Stomach smooth muscle (tissue), 2 donors: ENCODE results near the gene INHA.
A peak's percentile ranks its signal among the peaks of the same experiment; 100 is the strongest.

Source experiments
- H3K27ac ChIP-seq: one replicate; pipeline ENCODE4 v1.7.0; 2013; ENCODE audit warnings: mild to moderate bottlenecking, low read length, inconsistent platforms
- H3K27me3 ChIP-seq, 2 donors: one replicate each; pipeline ENCODE4 v1.7.0; 2013; ENCODE audit warnings: low read length in 2 of 2; ENCODE audit not compliant: insufficient read depth in 2 of 2, control insufficient read depth in 1 of 2
- H3K36me3 ChIP-seq, 2 donors: one replicate each; pipeline ENCODE4 v1.7.0; 2013; ENCODE audit warnings: low read length in 2 of 2; ENCODE audit not compliant: control insufficient read depth in 2 of 2, insufficient read depth in 2 of 2
- H3K4me1 ChIP-seq: one replicate; pipeline ENCODE4 v1.7.0; 2013; ENCODE audit warnings: low read length; ENCODE audit not compliant: control insufficient read depth, insufficient read depth
- H3K4me3 ChIP-seq, 2 donors: one replicate each; pipeline ENCODE4 v1.7.0; 2013; ENCODE audit warnings: low read length in 2 of 2
- H3K9ac ChIP-seq, 2 donors: one replicate each; pipeline ENCODE4 v1.7.0; 2013; ENCODE audit warnings: low read length in 2 of 2, mild to moderate bottlenecking in 1 of 2
- H3K9me3 ChIP-seq, 2 donors: one replicate each; pipeline ENCODE4 v1.7.0; 2013; ENCODE audit warnings: low read length in 2 of 2; ENCODE audit not compliant: control insufficient read depth in 2 of 2
- donor health status: healthy.
- donor health status: Pancreatic carcinoma.

INHA gene

DNA sequence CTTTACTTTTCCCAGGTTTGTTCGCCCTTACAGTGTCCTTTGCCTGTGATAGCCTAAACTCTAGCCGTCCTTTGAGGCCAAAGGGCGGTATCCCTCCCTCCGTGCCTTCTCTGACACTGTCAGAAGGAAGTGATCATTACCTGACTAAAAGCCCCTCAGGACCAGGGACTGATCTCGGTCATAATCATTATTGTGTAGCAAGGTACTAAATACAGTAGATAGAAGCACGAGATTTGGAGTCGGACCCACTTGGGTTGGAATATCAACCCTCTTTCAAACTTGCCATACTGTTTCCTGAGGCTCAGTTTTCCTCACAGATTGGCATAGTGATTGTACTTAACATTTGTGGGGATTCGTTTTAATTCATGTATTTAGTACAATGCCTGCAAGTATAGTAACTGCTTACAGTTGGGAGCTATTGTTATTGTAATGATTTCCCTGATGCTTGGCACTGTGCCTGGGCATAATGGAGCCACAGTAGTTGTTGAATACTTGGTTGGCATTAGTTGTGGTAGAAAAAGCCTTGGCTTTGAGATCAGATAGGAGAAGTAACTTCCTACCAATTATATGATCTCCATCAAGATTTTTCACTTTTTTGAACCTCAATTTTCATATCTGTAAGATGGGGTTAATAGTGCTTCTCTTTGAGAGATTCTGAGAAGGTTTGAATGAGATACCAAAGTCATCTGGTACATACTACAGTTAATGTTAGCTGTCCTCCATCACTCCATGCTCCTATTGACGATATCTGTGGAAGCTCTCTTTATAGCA, 26.4 kb downstream of the INHA start:
- no peaks in the 10 kb centered on the region for H3K27me3 ChIP-seq
- peak overlapping the region; percentile 96 for H3K4me3 ChIP-seq
- H3K9me3 ChIP-seq: no peaks in the 10 kb centered on the region
- H3K4me1 ChIP-seq: peaks cover 9% of the 10 kb centered on the region
- peak overlapping the region; percentile 85 to 90 for H3K9ac ChIP-seq
- H3K36me3 ChIP-seq: peaks cover 8 to 16% of the 10 kb centered on the region in 2 donors
- H3K27ac ChIP-seq: peak overlapping the region; percentile 89

DNA sequence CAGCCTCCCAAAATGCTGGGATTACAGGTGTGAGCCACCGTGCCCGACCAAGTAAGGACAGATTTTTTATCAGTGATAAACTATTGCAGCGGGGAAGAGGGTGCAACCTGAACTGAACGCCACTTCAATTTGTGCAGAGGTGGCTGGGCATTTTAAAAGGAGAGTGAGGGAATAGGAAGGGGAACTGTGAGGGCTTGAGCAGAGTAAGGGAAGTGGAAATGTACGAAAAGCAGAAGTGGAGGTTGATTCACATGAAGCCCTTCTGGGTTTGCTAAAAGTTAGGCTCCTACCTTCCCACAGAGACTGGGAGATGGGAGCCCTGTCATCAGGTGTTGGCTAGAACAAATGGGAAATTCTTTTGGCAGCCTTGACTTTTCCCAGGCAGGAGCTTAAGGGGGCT, 31.7 kb downstream of the INHA start:
- H3K27me3 ChIP-seq: no peaks in the 10 kb centered on the region
- peaks cover under 1% of the 10 kb centered on the region for H3K4me1 ChIP-seq
- no peaks in the 10 kb centered on the region for H3K9me3 ChIP-seq
- H3K4me3 ChIP-seq: no peak overlapping the region
- H3K27ac ChIP-seq: no peak overlapping the region
- peaks cover 18 to 39% of the 10 kb centered on the region in 2 donors for H3K36me3 ChIP-seq
- H3K9ac ChIP-seq: no peak overlapping the region

DNA sequence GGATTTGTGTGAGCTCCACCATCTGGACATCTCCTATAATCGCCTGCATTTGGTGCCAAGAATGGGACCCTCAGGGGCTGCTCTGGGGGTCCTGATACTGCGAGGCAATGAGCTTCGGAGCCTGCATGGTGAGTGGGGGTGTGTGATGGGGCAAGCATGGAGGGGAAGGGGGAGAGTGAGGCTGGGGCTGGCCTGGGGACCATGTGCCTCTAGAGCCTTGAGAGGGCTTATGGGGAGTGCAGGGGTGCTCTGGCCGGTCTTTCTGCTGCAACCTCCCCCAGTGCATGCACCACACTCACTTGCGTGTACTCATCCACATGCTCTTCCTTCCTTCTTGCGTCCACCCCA, 33.5 kb downstream of the INHA start:
- Histone ChIP-seq H3K4me1 (no peaks in the 10 kb centered on the region), H3K9ac (no peak overlapping the region), H3K9me3 (no peaks in the 10 kb centered on the region), H3K36me3 (peaks cover 18 to 46% of the 10 kb centered on the region in 2 donors), H3K27ac (no peak overlapping the region), H3K4me3 (no peak overlapping the region), H3K27me3 (no peaks in the 10 kb centered on the region)

DNA sequence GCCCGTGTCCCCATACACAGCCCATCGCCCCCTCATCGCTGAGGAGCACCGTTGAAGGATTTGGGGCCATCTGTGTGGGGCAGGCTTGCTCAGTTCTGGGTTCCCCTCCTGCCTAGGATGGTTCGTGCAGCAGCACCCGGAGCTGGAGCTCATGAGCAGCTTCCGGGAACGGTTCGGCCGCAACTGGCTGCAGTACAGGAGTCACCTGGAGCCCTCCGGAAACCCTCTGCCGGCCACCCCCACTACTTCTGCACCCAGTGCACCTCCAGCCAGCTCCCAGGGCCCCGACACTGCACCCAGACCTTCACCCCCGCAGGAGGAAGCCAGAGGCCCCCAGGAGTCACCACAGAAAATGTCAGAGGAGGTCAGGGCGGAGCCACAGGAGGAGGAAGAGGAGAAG, 35.8 kb downstream of the INHA start:
- peaks cover 16 to 37% of the 10 kb centered on the region in 2 donors for H3K36me3 ChIP-seq
- no peaks in the 10 kb centered on the region for H3K4me1 ChIP-seq
- H3K27me3 ChIP-seq: no peaks in the 10 kb centered on the region
- H3K9ac ChIP-seq: no peak overlapping the region
- no peak overlapping the region for H3K4me3 ChIP-seq
- no peak overlapping the region for H3K27ac ChIP-seq
- no peaks in the 10 kb centered on the region for H3K9me3 ChIP-seq

DNA sequence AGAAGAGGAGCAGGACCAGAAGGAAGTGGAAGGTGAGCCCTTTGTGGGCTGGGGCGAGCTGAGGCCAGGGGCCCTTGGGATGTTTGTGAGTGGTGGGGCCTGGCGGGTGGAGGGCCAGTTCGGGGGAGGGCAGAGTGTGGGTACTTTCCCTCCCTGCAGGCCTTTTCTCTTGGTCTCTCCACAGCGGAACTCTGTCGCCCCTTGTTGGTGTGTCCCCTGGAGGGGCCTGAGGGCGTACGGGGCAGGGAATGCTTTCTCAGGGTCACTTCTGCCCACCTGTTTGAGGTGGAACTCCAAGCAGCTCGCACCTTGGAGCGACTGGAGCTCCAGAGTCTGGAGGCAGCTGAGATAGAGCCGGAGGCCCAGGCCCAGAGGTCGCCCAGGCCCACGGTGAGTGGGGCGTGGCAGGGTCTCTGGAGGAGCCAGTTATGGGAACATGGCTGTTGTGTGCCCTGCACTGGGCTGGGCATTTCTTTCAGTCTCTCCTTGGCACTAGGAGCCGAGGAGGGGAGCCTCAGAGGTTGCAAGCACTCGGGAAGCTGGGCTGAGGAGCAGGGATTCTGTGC, 36.4 kb downstream of the INHA start:
- Histone ChIP-seq H3K27me3 (no peaks in the 10 kb centered on the region), H3K4me1 (no peaks in the 10 kb centered on the region), H3K36me3 (peaks cover 16 to 37% of the 10 kb centered on the region in 2 donors)

DNA sequence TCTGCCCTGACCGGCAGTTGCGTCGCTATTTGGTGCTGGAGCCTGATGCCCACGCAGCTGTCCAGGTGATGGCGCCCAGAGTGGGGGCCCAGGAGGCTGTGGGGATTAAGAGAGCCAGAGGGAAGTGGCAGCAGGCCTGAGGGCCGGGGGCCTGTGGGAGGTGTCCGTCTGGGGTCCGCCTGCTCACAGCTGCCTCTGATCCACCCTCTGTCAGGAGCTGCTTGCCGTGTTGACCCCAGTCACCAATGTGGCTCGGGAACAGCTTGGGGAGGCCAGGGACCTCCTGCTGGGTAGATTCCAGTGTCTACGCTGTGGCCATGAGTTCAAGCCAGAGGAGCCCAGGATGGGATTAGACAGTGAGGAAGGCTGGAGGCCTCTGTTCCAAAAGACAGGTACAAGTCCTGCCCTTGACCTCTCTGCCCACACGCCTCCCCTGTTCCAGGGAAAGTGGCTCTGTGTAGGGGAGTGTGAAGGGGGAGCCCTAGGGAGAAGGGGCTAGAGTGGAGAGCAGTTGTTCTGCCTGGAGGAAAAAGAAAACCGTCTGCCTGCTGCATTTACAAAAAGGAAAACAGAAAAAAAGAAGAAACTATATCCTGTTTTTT, 37.1 kb downstream of the INHA start:
- Histone ChIP-seq H3K9me3 (no peaks in the 10 kb centered on the region), H3K27ac (no peak overlapping the region), H3K36me3 (peaks cover 15 to 35% of the 10 kb centered on the region in 2 donors)

More for the DNA sequence above, 36.4 kb downstream of the INHA start:
- Histone ChIP-seq H3K4me3 (no peak overlapping the region), H3K9ac (no peak overlapping the region), H3K9me3 (no peaks in the 10 kb centered on the region), H3K27ac (no peak overlapping the region)

DNA sequence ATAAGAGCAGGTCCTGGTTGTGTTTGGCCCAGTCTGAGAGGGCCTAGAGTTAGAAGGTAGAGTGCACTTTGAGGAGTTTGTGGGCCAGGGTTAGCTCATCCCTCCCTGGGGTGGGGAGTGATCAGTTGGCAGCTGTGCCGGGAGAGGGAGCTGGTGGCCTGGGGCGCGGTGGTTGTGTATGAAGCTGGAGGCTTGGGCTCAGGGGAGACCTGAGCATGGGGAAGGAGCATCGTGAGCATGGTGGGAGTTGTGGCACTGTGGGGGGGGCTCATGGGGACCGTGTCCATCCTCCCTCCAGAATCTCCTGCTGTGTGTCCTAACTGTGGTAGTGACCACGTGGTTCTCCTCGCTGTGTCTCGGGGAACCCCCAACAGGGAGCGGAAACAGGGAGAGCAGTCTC, 39.2 kb downstream of the INHA start:
- Histone ChIP-seq H3K9ac (no peak overlapping the region), H3K27ac (no peak overlapping the region), H3K4me1 (no peaks in the 10 kb centered on the region), H3K36me3 (peaks cover 17 to 33% of the 10 kb centered on the region in 2 donors), H3K9me3 (no peaks in the 10 kb centered on the region), H3K27me3 (no peaks in the 10 kb centered on the region), H3K4me3 (no peak overlapping the region)

More for the DNA sequence above, 37.1 kb downstream of the INHA start:
- H3K9ac ChIP-seq: no peak overlapping the region
- H3K27me3 ChIP-seq: no peaks in the 10 kb centered on the region
- H3K4me1 ChIP-seq: no peaks in the 10 kb centered on the region
- H3K4me3 ChIP-seq: no peak overlapping the region

DNA sequence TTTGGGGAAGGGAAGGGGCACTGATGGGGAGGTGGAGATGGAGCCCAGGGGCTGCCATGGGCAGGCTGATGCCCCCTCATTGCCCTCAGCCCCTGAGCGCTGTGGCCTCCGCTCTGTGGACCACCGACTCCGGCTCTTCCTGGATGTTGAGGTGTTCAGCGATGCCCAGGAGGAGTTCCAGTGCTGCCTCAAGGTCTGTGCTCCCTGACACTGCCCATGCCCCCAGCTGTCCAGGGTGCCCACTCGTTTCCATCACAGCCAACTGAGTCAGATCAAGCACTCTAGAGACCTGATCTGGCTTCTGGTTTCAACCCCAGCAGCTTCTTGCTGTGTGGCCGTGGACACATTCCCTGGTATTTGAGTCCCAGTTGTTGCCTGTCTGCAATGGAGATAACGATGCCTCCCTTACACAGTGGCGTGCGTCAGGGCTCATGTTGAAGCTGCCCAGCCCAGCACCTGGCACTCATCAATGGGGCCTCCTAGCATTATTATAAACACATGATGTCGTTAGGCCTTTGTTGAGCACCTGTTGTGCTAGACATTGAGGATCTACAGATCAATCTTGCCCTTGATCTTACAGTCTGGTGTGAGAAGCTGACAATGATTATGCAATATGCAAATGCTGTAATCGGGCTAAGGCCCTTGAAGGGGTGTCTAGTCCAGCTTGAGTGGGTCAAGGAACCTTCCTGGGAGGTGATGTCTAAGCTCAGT, 39.9 kb downstream of the INHA start:
- Histone ChIP-seq H3K4me1 (no peaks in the 10 kb centered on the region), H3K4me3 (no peak overlapping the region), H3K27me3 (no peaks in the 10 kb centered on the region), H3K9ac (no peak overlapping the region), H3K27ac (no peak overlapping the region), H3K9me3 (no peaks in the 10 kb centered on the region), H3K36me3 (peaks cover 17 to 25% of the 10 kb centered on the region in 2 donors)

DNA sequence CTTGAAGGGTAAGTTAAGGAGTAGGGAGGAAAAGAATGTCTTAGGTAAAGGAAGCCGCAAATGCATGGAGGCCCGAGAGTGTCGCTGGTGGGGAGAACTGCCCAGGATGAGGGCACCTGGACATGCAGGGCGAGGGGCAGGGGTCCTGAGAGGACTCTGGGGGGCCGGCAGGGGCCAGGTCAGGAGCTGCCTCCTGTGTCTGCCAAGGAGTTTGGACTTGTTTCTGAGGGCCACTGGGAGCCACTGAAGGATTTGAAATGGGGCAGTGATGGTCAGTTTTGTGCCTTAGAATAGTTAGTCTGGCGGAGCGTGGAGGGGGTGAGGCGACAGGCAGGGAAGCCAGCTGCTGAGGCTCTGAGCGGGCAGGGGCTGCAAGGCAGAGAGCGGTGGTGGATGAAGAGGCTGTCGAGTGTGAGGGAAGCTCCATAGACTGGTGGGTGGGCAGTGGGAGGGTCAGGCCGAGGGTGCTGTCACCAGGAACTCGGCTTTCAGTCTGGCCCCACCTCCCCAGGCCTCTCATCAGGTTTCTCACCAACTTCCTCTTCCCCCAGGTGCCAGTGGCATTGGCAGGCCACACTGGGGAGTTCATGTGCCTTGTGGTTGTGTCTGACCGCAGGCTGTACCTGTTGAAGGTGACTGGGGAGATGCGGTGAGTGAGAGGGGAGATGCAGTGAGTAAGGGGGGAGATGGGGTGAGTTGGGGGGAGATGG, 40.6 kb downstream of the INHA start:
- H3K36me3 ChIP-seq: peaks cover 15 to 25% of the 10 kb centered on the region in 2 donors
- H3K4me1 ChIP-seq: no peaks in the 10 kb centered on the region
- no peaks in the 10 kb centered on the region for H3K27me3 ChIP-seq
- no peak overlapping the region for H3K27ac ChIP-seq
- H3K9ac ChIP-seq: no peak overlapping the region
- no peak overlapping the region for H3K4me3 ChIP-seq
- H3K9me3 ChIP-seq: no peaks in the 10 kb centered on the region

DNA sequence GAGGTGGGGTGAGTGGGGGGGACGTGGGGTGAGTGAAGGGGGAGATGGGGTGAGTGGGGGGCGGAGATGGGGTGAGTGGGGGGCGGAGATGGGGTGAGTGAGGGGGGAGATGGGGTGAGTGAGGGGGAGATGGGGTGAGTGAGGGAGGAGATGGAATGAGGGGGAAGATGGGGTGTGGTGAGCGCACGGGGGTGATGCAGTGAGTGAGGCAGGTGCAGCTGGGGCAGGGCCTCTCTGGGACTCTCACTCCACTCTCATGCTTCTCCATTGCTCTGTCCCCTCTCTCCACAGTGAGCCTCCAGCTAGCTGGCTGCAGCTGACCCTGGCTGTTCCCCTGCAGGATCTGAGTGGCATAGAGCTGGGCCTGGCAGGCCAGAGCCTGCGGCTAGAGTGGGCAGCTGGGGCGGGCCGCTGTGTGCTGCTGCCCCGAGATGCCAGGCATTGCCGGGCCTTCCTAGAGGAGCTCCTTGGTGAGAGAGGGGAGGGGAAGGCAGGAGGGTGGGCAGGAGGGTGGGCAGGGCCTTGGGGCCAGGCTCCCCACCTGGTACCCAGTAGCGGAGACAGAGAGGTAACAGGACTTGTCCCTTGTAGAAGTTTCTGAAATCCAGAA, 41.5 kb downstream of the INHA start:
- no peak overlapping the region for H3K9ac ChIP-seq
- H3K9me3 ChIP-seq: no peaks in the 10 kb centered on the region
- H3K4me1 ChIP-seq: peaks cover under 1% of the 10 kb centered on the region
- H3K27me3 ChIP-seq: no peaks in the 10 kb centered on the region
- peaks cover 11 to 22% of the 10 kb centered on the region in 2 donors for H3K36me3 ChIP-seq
- no peak overlapping the region for H3K27ac ChIP-seq
- no peak overlapping the region for H3K4me3 ChIP-seq
